Gastroesophageal sphincter (tissue), 4 donors: ENCODE data around the gene POR. TPM values are rescaled to one million over a fixed set of nuclear protein-coding genes. Genes with fewer than 3 reads are reported as not detected.

Experiments
- ATAC-seq: fragments of 150-250 bp; one replicate; pipeline ENCODE4 v1.9.1; 2016; ENCODE audit warnings: mild to moderate bottlenecking, moderate library complexity
- H3K27ac ChIP-seq, 4 donors: fragments of 200-600 bp; sonication (generic) in 3 of 4; 1 replicate in 3 of 4; 2 replicates in 1 of 4; pipeline ENCODE4 v1.5.1; 2016 to 2019
- H3K27me3 ChIP-seq: fragments of 200-600 bp; sonication (generic); one replicate; pipeline ENCODE4 v1.5.1; 2019
- H3K36me3 ChIP-seq, 2 donors: fragments of 200-600 bp; sonication (generic); one replicate each; pipeline ENCODE4 v1.5.1; 2019; ENCODE audit warnings: control low read depth in 1 of 2
- H3K4me1 ChIP-seq, 3 donors: fragments of 200-600 bp; sonication (generic); 1 replicate in 2 of 3; 2 replicates in 1 of 3; pipeline ENCODE4 v1.5.1; 2016 to 2019; ENCODE audit warnings: control low read depth in 2 of 3
- H3K4me3 ChIP-seq, 2 donors: fragments of 200-600 bp; sonication (generic); one replicate each; pipeline ENCODE4 v1.5.1; 2019; ENCODE audit warnings: mild to moderate bottlenecking in 1 of 2, moderate library complexity in 1 of 2
- H3K9me3 ChIP-seq, 3 donors: fragments of 200-600 bp; sonication (generic); one replicate each; pipeline ENCODE4 v1.5.1; 2017 to 2019; ENCODE audit warnings: control low read depth in 2 of 3
- EP300 ChIP-seq: sonication (generic); formaldehyde crosslinking; IDR thresholded peaks from one replicate; pipeline ENCODE4 v1.6.1; 2017; ENCODE audit warnings: antibody characterized with exemption, mild to moderate bottlenecking
- POLR2A ChIP-seq, 2 donors: fragments of 450-650 bp; IDR thresholded peaks; one replicate each; pipeline ENCODE4 v1.6.1; 2017; ENCODE audit warnings: antibody characterized with exemption in 2 of 2, mild to moderate bottlenecking in 2 of 2, moderate library complexity in 1 of 2
- POLR2AphosphoS5 ChIP-seq: sonication (generic); formaldehyde crosslinking; IDR thresholded peaks from one replicate; pipeline ENCODE4 v1.6.1; 2017; ENCODE audit warnings: antibody characterized with exemption
- WGBS, 2 donors: methylation state at CpG; one replicate each; pipeline ENCODE4 v1.1.5; 2018; ENCODE audit warnings: low coverage in 1 of 2; 5-methylcytosine and 5-hydroxymethylcytosine counted together
- total RNA-seq, 4 donors: library from RNA; depleted of rRNA; stranded (reverse); fragments of >200 nt; gene quantifications; one replicate each; pipeline ENCODE4 v1.1.0, GENCODE V29; 2016
- TF ChIP-seq, protein P1 (sequence below), 4 experiments: fragments of 200-600 bp in 2 of 4; fragments of 450-650 bp in 2 of 4; sonication (generic) in 1 of 4; IDR thresholded peaks; one replicate each; pipeline ENCODE4 v1.5.1; 2017 to 2019; ENCODE audit warnings: antibody characterized with exemption in 4 of 4, mild to moderate bottlenecking in 2 of 4, moderate library complexity in 2 of 4

POR gene
- total RNA-seq, 4 donors from 2014 or later, result 31.5 to 54.3 (median 47.7) TPM

DNA sequence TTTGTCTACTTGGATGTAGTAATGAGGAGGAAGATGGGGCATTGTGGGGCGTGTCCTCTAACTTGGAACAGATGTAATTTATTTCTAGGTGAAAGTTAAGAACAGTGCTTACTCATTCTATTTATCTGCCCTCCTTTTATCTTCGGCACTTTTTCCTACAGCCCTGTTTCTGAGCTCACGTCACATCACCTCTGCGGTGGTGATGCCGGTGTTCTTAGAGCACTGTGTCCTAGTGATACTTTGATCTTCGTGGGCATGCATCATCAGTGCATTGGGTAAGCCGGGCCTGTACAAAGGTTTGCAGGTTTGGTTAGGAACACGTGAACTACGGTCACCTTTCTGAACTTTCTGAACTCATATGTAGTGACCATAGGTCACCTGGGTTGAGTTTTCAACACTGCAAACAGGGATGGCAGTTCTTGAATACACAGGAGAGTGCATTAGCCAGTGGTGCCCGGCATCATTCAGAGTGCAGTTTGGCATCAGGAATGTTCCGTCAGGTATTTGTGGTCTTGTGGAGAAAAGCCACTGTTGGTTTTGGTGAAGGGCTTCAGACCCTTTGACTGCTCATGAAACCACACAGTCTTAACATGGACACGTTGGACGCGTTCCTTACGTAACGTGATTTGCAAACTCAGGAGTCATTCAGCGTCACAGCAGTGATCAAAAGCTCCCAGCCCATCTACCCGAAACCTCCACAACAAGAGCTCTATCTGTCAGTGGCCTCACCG is 5.6 kb downstream of the POR start:
- H3K36me3 ChIP-seq, result peaks cover 0 to 5% of the 10 kb centered on the region in 2 donors
- no peak for TF ChIP-seq POLR2AphosphoS5
- no peak for TF ChIP-seq POLR2A (IDR thresholded peaks at IDR 0.05)
- TF ChIP-seq, protein P1, sequence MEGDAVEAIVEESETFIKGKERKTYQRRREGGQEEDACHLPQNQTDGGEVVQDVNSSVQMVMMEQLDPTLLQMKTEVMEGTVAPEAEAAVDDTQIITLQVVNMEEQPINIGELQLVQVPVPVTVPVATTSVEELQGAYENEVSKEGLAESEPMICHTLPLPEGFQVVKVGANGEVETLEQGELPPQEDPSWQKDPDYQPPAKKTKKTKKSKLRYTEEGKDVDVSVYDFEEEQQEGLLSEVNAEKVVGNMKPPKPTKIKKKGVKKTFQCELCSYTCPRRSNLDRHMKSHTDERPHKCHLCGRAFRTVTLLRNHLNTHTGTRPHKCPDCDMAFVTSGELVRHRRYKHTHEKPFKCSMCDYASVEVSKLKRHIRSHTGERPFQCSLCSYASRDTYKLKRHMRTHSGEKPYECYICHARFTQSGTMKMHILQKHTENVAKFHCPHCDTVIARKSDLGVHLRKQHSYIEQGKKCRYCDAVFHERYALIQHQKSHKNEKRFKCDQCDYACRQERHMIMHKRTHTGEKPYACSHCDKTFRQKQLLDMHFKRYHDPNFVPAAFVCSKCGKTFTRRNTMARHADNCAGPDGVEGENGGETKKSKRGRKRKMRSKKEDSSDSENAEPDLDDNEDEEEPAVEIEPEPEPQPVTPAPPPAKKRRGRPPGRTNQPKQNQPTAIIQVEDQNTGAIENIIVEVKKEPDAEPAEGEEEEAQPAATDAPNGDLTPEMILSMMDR (IDR thresholded peaks at IDR 0.05), result no peak
- no peak for TF ChIP-seq EP300
- H3K27me3 ChIP-seq, result no peaks in the 10 kb centered on the region
- H3K27ac ChIP-seq, result no peak overlapping the region
- WGBS, 2 donors, result 79 to 88% methylated on average over 9 to 10 of the region's 19 CpGs
- no peak overlapping the region for H3K4me3 ChIP-seq
- peaks cover 0 to 47% (median 7%) of the 10 kb centered on the region in 3 donors for H3K4me1 ChIP-seq
- ATAC-seq, result no peak
- H3K9me3 ChIP-seq, result no peaks in the 10 kb centered on the region

DNA sequence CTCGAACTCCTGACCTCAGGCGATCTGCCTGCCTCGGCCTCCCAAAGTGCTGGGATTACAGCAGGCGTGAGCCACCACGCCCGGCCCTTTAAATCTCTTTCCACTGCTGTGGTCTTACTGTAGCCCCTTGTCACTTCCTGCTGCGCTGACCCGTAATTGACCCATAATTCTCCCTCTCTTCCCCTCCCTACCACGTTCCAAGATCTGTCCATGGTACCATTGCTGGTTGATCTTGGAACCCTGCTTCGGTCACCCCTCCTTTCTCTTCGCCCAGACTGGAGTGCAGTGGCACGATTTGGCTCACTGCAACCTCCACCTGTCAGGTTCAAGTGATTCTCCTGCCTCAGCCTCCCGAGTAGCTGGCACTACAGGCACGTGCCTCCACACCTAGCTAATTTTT is 6.5 kb downstream of the POR start:
- no peak for TF ChIP-seq EP300
- TF ChIP-seq POLR2AphosphoS5, result no peak
- TF ChIP-seq, protein P1 (IDR thresholded peaks at IDR 0.05), result no peak
- TF ChIP-seq POLR2A (IDR thresholded peaks at IDR 0.05), result no peak
- Histone ChIP-seq H3K4me3 (no peak overlapping the region), H3K36me3 (peaks cover 0 to 5% of the 10 kb centered on the region in 2 donors), H3K27ac (no peak overlapping the region), H3K27me3 (no peaks in the 10 kb centered on the region), H3K4me1 (peaks cover 0 to 39% (median 0%) of the 10 kb centered on the region in 3 donors), H3K9me3 (no peaks in the 10 kb centered on the region)
- 75 to 79% methylated on average over 6 to 9 of the region's 14 CpGs for WGBS, 2 donors
- ATAC-seq, result no peak

DNA sequence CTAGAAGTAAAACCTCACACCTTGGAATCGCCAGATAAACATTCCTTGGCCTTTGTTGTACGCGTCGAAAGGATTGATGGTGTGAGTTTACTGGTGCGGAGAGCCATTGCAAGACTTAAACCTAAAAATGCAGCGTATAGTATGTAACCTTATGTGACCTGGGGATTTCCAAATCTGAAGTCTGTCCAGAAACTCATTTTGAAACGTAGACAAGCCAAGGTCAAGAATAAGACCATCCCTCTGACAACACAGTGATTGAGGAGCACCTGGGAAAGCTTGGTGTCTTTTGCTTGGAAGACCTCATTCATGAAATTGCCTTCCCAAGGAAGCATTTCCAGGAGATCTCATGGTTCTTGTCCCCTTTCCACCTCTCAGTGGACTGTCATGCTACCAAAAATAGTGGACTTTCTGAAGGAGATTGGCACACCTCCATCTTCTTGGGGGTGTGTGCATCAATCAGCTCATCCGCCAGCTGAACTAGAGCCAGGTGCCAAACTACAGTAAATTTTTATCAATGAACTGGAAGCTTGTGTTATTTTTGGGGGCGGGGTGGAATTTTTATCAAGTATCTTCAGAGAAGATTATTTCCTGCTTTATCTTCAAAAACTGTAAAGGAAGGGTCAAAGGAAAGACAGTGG is 8.1 kb downstream of the POR start:
- Histone ChIP-seq H3K9me3 (no peaks in the 10 kb centered on the region), H3K4me3 (no peak overlapping the region), H3K36me3 (peaks cover 0 to 5% of the 10 kb centered on the region in 2 donors), H3K27me3 (no peaks in the 10 kb centered on the region), H3K4me1 (peaks cover 0 to 26% (median 0%) of the 10 kb centered on the region in 3 donors), H3K27ac (no peak overlapping the region)
- ATAC-seq, result no peak
- TF ChIP-seq, protein P1 (IDR thresholded peaks at IDR 0.05), result no peak
- no peak for TF ChIP-seq EP300
- no peak for TF ChIP-seq POLR2AphosphoS5
- no peak for TF ChIP-seq POLR2A (IDR thresholded peaks at IDR 0.05)
- 83 to 87% methylated on average over 7 to 8 of the region's 9 CpGs for WGBS, 2 donors

DNA sequence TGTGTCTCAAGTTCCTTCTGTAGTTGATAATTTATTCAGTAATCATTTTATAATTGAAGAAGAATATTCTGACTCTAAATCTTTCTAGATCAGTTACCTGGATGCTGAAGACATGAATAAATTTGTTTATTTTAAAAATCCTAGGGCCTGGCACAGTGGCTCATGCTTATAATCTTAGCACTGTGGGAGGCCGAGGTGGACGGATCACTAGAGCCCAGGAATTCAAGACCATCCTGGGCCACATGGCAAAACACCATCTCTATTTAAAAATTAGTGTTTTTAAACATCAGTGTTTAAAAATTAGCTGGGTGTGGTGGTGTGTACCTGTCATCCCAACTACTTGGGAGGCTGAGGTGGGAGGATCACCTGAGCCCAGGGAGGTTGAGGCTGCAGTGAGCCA is 9.3 kb downstream of the POR start:
- Histone ChIP-seq H3K27me3 (no peaks in the 10 kb centered on the region), H3K4me3 (no peak overlapping the region), H3K27ac (no peak overlapping the region), H3K36me3 (peaks cover 0 to 13% of the 10 kb centered on the region in 2 donors), H3K9me3 (no peaks in the 10 kb centered on the region), H3K4me1 (peaks cover 0 to 16% (median 0%) of the 10 kb centered on the region in 3 donors)
- 91 to 92% methylated on average over 2 of the region's 2 CpGs for WGBS, 2 donors
- no peak for ATAC-seq
- TF ChIP-seq POLR2AphosphoS5 (no peak), POLR2A (IDR thresholded peaks at IDR 0.05) (no peak), EP300 (no peak)
- TF ChIP-seq, protein P1 (IDR thresholded peaks at IDR 0.05), result no peak
